B cell (primary cell): ENCODE data around the gene TENM4. TPM values are rescaled to one million over a fixed set of nuclear protein-coding genes. Genes with fewer than 3 reads are reported as not detected.

Experiments
- ATAC-seq: fragments of 200-7000 bp; cut with Tn5 transposase; one replicate; pipeline ENCODE4 v1.10.0; 2021; ENCODE audit warnings: low read depth, mild to moderate bottlenecking, moderate number of reproducible peaks, moderate library complexity
- CTCF ChIA-PET: fragments of 350-600 bp; sonication (Branson Sonifier 250); formaldehyde crosslinking; loops from one replicate; lab custom pipeline; 2021; ENCODE audit warnings: antibody characterized with exemption, inconsistent platforms; lab: Charles Lee
- POLR2A ChIA-PET: fragments of 350-600 bp; sonication (Branson Sonifier 250); formaldehyde crosslinking; loops from one replicate; lab custom pipeline; 2021; ENCODE audit warnings: antibody characterized with exemption; lab: Charles Lee
- DNase-seq: peaks from one replicate; pipeline ENCODE4 v3.0.0; 2013
- H2AFZ ChIP-seq: 2 replicates; pipeline ENCODE4 v1.6.1; 2012; ENCODE audit warnings: mild to moderate bottlenecking, low read depth, low read length; ENCODE audit not compliant: insufficient read depth, poor library complexity, severe bottlenecking
- H3K27ac ChIP-seq, 2 donors: 1 replicate in 1 of 2; 2 replicates in 1 of 2; pipeline ENCODE4 v1.5.1; 2012 to 2013; ENCODE audit warnings: low read length in 2 of 2, mild to moderate bottlenecking in 2 of 2, moderate library complexity in 1 of 2
- H3K27me3 ChIP-seq, 4 experiments: fragments of 200-600 bp in 1 of 4; sonication (generic) in 1 of 4; replicated peaks in 1 of 4; 1 replicate in 2 of 4; 2 replicates in 2 of 4; pipeline versions ENCODE4 v1.6.1 to v1.7.0; 2013 to 2016; ENCODE audit warnings: low read length in 3 of 4, mild to moderate bottlenecking in 2 of 4, mixed read lengths in 1 of 4, moderate library complexity in 1 of 4; ENCODE audit not compliant: insufficient read depth in 4 of 4, control insufficient read depth in 3 of 4; ENCODE audit errors: control extremely low read depth in 1 of 4
- H3K36me3 ChIP-seq, 2 experiments: replicated peaks in 1 of 2; 1 replicate in 1 of 2; 2 replicates in 1 of 2; pipeline versions ENCODE4 v1.6.1 to v1.7.1; 2013; ENCODE audit warnings: low read length in 1 of 2; ENCODE audit not compliant: insufficient read depth in 2 of 2, control insufficient read depth in 1 of 2; ENCODE audit errors: control extremely low read depth in 1 of 2, extremely low read depth in 1 of 2
- H3K4me1 ChIP-seq, 2 donors: fragments of 200-600 bp in 1 of 2; sonication (generic) in 1 of 2; 1 replicate in 1 of 2; 2 replicates in 1 of 2; pipeline versions ENCODE4 v1.5.1 to v1.6.1; 2013 to 2017; ENCODE audit warnings: low read length in 2 of 2; ENCODE audit not compliant: control insufficient read depth in 2 of 2, insufficient read depth in 2 of 2
- H3K4me2 ChIP-seq: replicated peaks from 2 replicates; pipeline ENCODE3; 2012; ENCODE audit warnings: mild to moderate bottlenecking, low read depth, low read length; ENCODE audit not compliant: poor library complexity, severe bottlenecking
- H3K4me3 ChIP-seq, 5 experiments: fragments of 200-600 bp in 1 of 5; sonication (generic) in 1 of 5; 1 replicate in 3 of 5; 2 replicates in 2 of 5; pipeline versions ENCODE4 v1.5.1 to v1.7.0; 2011 to 2016; ENCODE audit warnings: low read length in 4 of 5, mild to moderate bottlenecking in 4 of 5, low read depth in 2 of 5, control low read depth in 1 of 5, moderate library complexity in 1 of 5; ENCODE audit not compliant: insufficient read depth in 1 of 5; ENCODE audit errors: control extremely low read depth in 1 of 5, extremely low read depth in 1 of 5
- H3K79me2 ChIP-seq: fragments of 200-600 bp; sonication (generic); one replicate; pipeline ENCODE4 v1.6.0; 2016; ENCODE audit warnings: low read length; ENCODE audit not compliant: control insufficient read depth, insufficient read depth
- H3K9ac ChIP-seq: fragments of 200-600 bp; sonication (generic); 2 replicates; pipeline ENCODE4 v1.6.1; 2017; ENCODE audit warnings: mild to moderate bottlenecking, low read length, moderate library complexity
- H3K9me3 ChIP-seq, 3 donors: one replicate each; pipeline versions ENCODE4 v1.6.1 to v1.7.1; 2013; ENCODE audit warnings: low read length in 2 of 3; ENCODE audit not compliant: control insufficient read depth in 2 of 3, insufficient read depth in 1 of 3; ENCODE audit errors: control extremely low read depth in 1 of 3
- H4K20me1 ChIP-seq: 2 replicates; pipeline ENCODE4 v1.6.0; 2012; ENCODE audit warnings: mild to moderate bottlenecking, low read length; ENCODE audit not compliant: insufficient read depth, control insufficient read depth, poor library complexity, severe bottlenecking
- H3K27ac Mint-ChIP-seq: one replicate; pipeline ENCODE4 v1.8.0; 2021; ENCODE audit warnings: mixed read lengths
- H3K27me3 Mint-ChIP-seq: one replicate; pipeline ENCODE4 v1.8.0; 2021; ENCODE audit warnings: mixed read lengths
- H3K4me1 Mint-ChIP-seq: one replicate; pipeline ENCODE4 v1.8.0; 2021; ENCODE audit warnings: mixed read lengths
- H3K4me3 Mint-ChIP-seq: one replicate; pipeline ENCODE4 v1.8.0; 2021; ENCODE audit warnings: mixed read lengths
- H3K9me3 Mint-ChIP-seq: one replicate; pipeline ENCODE4 v1.8.0; 2022; ENCODE audit warnings: mixed read lengths; ENCODE audit not compliant: insufficient read depth
- CTCF ChIP-seq: fragments of 200-600 bp; IDR thresholded peaks from one replicate; pipeline ENCODE4 v1.8.0; 2022; ENCODE audit warnings: antibody characterized with exemption, mild to moderate bottlenecking
- EZH2 ChIP-seq: IDR thresholded peaks from 2 replicates; pipeline ENCODE4 v1.6.1; 2012; ENCODE audit warnings: borderline replicate concordance, low read depth, mild to moderate bottlenecking, moderate library complexity, low read length; ENCODE audit not compliant: insufficient read depth, poor library complexity, severe bottlenecking
- WGBS: methylation state at CpG from one replicate; pipeline ENCODE4 v1.1.5; 2013; ENCODE audit warnings: missing lambda C conversion rate; ENCODE audit not compliant: insufficient coverage; 5-methylcytosine and 5-hydroxymethylcytosine counted together
- intact Hi-C: fragments of 100-400 bp; cut with micrococcal nuclease; formaldehyde crosslinking; loops from one replicate; pipeline ENCODE4 v1.10.0; 2022
- polyA plus RNA-seq: library from polyadenylated mRNA; depleted of rRNA; stranded (reverse); fragments of >200 nt; gene quantifications from 2 replicates; pipeline ENCODE4 v1.2.3, GENCODE V29; 2012
- total RNA-seq, 2 donors: library from RNA; stranded (reverse); fragments of 120-200 nt in 1 of 2; gene quantifications; 1 replicate in 1 of 2; 2 replicates in 1 of 2; pipeline versions ENCODE4 v1.2.3 to v1.2.4, GENCODE V29; 2013 to 2022

Gene TENM4
- total and polyA plus RNA-seq, 2 donors (not counting 1 experiment from before 2014, with no cell fraction given) = 0.09 to 5.7 TPM

DNA sequence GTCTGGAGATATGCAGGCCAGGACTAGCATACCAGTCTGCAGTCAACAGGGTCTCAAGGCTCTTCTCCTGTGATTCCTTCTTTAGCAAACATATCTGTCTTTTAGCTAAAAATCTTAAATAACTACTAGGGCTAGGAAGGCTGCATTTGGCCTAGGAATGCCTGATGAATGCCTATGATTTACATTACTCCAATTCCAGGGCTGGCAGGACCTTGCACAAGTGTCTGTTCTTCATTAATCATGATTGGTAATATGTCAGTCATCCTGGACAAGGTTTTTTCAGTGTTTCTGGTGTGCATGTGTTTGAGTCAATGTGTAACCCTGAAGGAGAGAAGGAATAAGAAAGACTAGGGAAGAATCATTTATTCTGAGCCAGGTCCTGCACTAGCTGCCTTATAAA is 585.7 kb downstream of the TENM4 start:
- Histone ChIP-seq H3K9ac (no peak overlapping the region), H3K4me1 (no peaks in the 10 kb centered on the region), H3K9me3 (no peaks in the 10 kb centered on the region), H2AFZ (no peak overlapping the region), H3K4me2 (no peak overlapping the region), H3K27me3 (no peaks in the 10 kb centered on the region), H4K20me1 (no peaks in the 10 kb centered on the region), H3K27ac (no peak overlapping the region), H3K79me2 (no peaks in the 10 kb centered on the region), H3K36me3 (no peaks in the 10 kb centered on the region), H3K4me3 (no peak overlapping the region)
- no peak for DNase-seq
- Mint-ChIP-seq H3K9me3 (no peaks in the 10 kb centered on the region), H3K27ac (no peak overlapping the region), H3K4me1 (no peaks in the 10 kb centered on the region), H3K4me3 (no peak overlapping the region), H3K27me3 (peaks cover 5% of the 10 kb centered on the region)
- TF ChIP-seq EZH2 (no peak), CTCF (no peak)
- ATAC-seq = no peak
- POLR2A ChIA-PET = no interaction called here
- intact Hi-C loops = no loop called here
- CTCF ChIA-PET = interaction anchor here (1.4 kb wide), 1 partner anchor 18 kb away, joined by 3 read pairs; no protein-coding TSS in a partner anchor

- no peaks in the 10 kb centered on the region for H3K79me2 ChIP-seq
- CTCF ChIA-PET = no interaction called here
- H3K27ac ChIP-seq = no peak overlapping the region
- H3K27me3 ChIP-seq = no peaks in the 10 kb centered on the region
- H3K9me3 ChIP-seq = no peaks in the 10 kb centered on the region
- H3K4me1 ChIP-seq = no peaks in the 10 kb centered on the region
- H3K4me2 ChIP-seq = no peak overlapping the region
- intact Hi-C loops = no loop called here
- Mint-ChIP-seq H3K27me3 (peaks cover 4% of the 10 kb centered on the region), H3K9me3 (no peaks in the 10 kb centered on the region), H3K4me1 (no peaks in the 10 kb centered on the region), H3K4me3 (no peak overlapping the region), H3K27ac (no peak overlapping the region)
- H3K9ac ChIP-seq = no peak overlapping the region
- ATAC-seq (no peak), DNase-seq (no peak)
- WGBS = 100% methylated on average over 2 of the region's 3 CpGs
- TF ChIP-seq EZH2 (no peak), CTCF (no peak)
- POLR2A ChIA-PET = no interaction called here
- no peaks in the 10 kb centered on the region for H4K20me1 ChIP-seq
- H2AFZ ChIP-seq = no peak overlapping the region
- no peak overlapping the region for H3K4me3 ChIP-seq
- no peaks in the 10 kb centered on the region for H3K36me3 ChIP-seq
These were observed 587.3 kb downstream of the TENM4 start for GRCh38 chr11:78853521-78853920.
